HG02763 (cell line): ENCODE data around the gene CNNM1.
A peak's percentile ranks its signal among the peaks of the same experiment; 100 is the strongest.

ENCODE experiments used
- ATAC-seq: cut with Tn5 transposase; IDR thresholded peaks from one replicate; pipeline ENCODE4 v1.9.1; 2021; ENCODE audit warnings: mild to moderate bottlenecking, moderate library complexity; ENCODE audit not compliant: unreplicated experiment

Gene CNNM1

GRCh38 chr10:99411546-99411945 lies 82.4 kb downstream of the CNNM1 start:
- no peak for ATAC-seq

- ATAC-seq = no peak
These were observed 82.9 kb downstream of the CNNM1 start for GRCh38 chr10:99412099-99412498.

GRCh38 chr10:99418910-99419624 lies 89.9 kb downstream of the CNNM1 start:
- no peak for ATAC-seq

GRCh38 chr10:99419688-99420087 lies 90.5 kb downstream of the CNNM1 start:
- no peak for ATAC-seq

GRCh38 chr10:99421233-99421739 lies 92.1 kb downstream of the CNNM1 start:
- no peak for ATAC-seq

- no peak for ATAC-seq
These were observed 93.5 kb downstream of the CNNM1 start for GRCh38 chr10:99422529-99423096.

GRCh38 chr10:99424656-99425055 lies 95.5 kb downstream of the CNNM1 start:
- no peak for ATAC-seq

GRCh38 chr10:99425204-99425603 lies 96.0 kb downstream of the CNNM1 start:
- no peak for ATAC-seq

- no peak for ATAC-seq
These were observed 97.5 kb downstream of the CNNM1 start for GRCh38 chr10:99426689-99427088.

- no peak for ATAC-seq
These were observed 98.5 kb downstream of the CNNM1 start for GRCh38 chr10:99427566-99428190.

- no peak for ATAC-seq
These were observed 100.5 kb downstream of the CNNM1 start for GRCh38 chr10:99429517-99430095.

GRCh38 chr10:99430116-99430450 lies 100.9 kb downstream of the CNNM1 start:
- peak; percentile 11 for ATAC-seq

- ATAC-seq = peak; percentile 96
These were observed 101.5 kb downstream of the CNNM1 start, which contains the start of gene GOT1 for GRCh38 chr10:99430451-99431189. GOT1 (minus strand) TSS chr10:99430624; CDS start chr10:99430565, 59 bp downstream.

GRCh38 chr10:99431190-99431760 lies 102.1 kb downstream of the CNNM1 start:
- no peak for ATAC-seq

- ATAC-seq = no peak
These were observed 102.9 kb downstream of the CNNM1 start for GRCh38 chr10:99432047-99432446.

- no peak for ATAC-seq
These were observed 103.7 kb downstream of the CNNM1 start for GRCh38 chr10:99432881-99433280.

- ATAC-seq = no peak
These were observed 104.3 kb downstream of the CNNM1 start for GRCh38 chr10:99433378-99434020.

GRCh38 chr10:99435986-99436638 lies 107.0 kb downstream of the CNNM1 start:
- no peak for ATAC-seq

- ATAC-seq = no peak
These were observed 109.7 kb downstream of the CNNM1 start for GRCh38 chr10:99438890-99439289.

- no peak for ATAC-seq
These were observed 113.2 kb downstream of the CNNM1 start for GRCh38 chr10:99442394-99442793.
